ENCODE data around the gene FMNL3.
A peak's percentile ranks its signal among the peaks of the same experiment; 100 is the strongest.

The FMNL3 gene

DNA sequence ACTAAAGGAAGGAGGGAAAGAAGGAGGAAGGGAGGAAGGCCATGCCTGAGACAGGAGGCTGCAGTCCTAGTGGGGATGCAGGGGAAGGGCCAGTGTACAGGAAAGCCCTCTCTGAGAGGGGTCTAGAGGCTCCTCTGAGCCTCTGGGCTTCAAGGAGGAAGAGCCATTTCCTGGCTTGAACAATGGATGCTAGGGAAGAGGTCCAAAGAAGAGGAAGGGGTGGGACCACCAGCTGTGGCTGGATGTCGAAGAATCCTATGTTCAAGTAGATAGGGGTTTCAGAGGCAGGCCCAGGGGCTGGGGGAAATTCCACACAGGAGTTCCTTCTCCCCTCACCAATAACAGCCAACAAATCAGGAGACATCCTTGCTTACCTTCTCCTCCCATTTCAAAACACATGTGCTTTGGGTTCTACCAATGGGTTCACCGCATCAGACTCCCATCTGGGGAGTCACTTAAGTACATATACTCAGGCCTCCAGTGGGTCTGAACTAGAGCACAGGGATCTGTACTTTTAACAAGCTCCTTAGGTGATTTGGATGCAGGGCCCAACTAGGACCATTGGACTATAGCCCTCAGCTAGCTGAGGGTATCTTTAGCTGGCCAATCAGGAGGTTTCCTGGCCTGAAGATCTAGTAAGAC lies 51.5 kb downstream of the FMNL3 start:
- no peak overlapping the region for H2BK5ac ChIP-seq (ENCODE audit: low read depth, low read length, poor library complexity)
- no peak overlapping the region for H2AK5ac ChIP-seq (ENCODE audit: low read length)
- no peak for DNase-seq
- no peak overlapping the region for H3K4me2 ChIP-seq (ENCODE audit: low read length)
- H3K9me3 ChIP-seq (ENCODE audit: insufficient read depth, low read depth, low read length) = no peaks in the 10 kb centered on the region
- no peak overlapping the region for H3K23ac ChIP-seq (ENCODE audit: low read length)
- H2AFZ ChIP-seq (ENCODE audit: insufficient read depth, low read length, poor library complexity) = no peak overlapping the region
- H3K4me1 ChIP-seq (ENCODE audit: control insufficient read depth in 1 of 2, insufficient read depth in 2 of 2, low read length in 2 of 2) = no peaks in the 10 kb centered on the region
- peaks cover 8 to 22% of the 10 kb centered on the region in 2 experiments for H3K36me3 ChIP-seq (ENCODE audit: control insufficient read depth in 1 of 2, insufficient read depth in 2 of 2, low read length in 2 of 2)
- no peak overlapping the region for H3K4ac ChIP-seq (ENCODE audit: low read depth, low read length)
- no peak overlapping the region for H4K8ac ChIP-seq (ENCODE audit: low read depth, low read length)
- no peak overlapping the region for H4K12ac ChIP-seq (ENCODE audit: low read depth, low read length)
- H3K79me1 ChIP-seq (ENCODE audit: low read length) = no peaks in the 10 kb centered on the region
- no peak overlapping the region for H3K9ac ChIP-seq (ENCODE audit: low read length)
- no peaks in the 10 kb centered on the region for H3K27me3 ChIP-seq (ENCODE audit: insufficient read depth, low read length)
- H3K4me3 ChIP-seq (ENCODE audit: low read depth, low read length) = no peak overlapping the region
- no peak overlapping the region for H4K91ac ChIP-seq (ENCODE audit: low read depth, low read length)
- H3K27ac ChIP-seq (ENCODE audit: low read depth, low read length) = no peak overlapping the region
- no peak overlapping the region for H3K18ac ChIP-seq (ENCODE audit: low read length)
- no peak overlapping the region for H2BK12ac ChIP-seq (ENCODE audit: low read length)
- H3K79me2 ChIP-seq (ENCODE audit: control insufficient read depth, insufficient read depth, low read length, poor library complexity) = no peaks in the 10 kb centered on the region
- no CpG with 5 or more reads among the region's 2 CpGs for WGBS (ENCODE audit: extremely low coverage, insufficient coverage, insufficient read length)
- H2BK120ac ChIP-seq (ENCODE audit: insufficient read depth, low read length, poor library complexity) = no peak overlapping the region
- no peak overlapping the region for H3K14ac ChIP-seq (ENCODE audit: low read length)

DNA sequence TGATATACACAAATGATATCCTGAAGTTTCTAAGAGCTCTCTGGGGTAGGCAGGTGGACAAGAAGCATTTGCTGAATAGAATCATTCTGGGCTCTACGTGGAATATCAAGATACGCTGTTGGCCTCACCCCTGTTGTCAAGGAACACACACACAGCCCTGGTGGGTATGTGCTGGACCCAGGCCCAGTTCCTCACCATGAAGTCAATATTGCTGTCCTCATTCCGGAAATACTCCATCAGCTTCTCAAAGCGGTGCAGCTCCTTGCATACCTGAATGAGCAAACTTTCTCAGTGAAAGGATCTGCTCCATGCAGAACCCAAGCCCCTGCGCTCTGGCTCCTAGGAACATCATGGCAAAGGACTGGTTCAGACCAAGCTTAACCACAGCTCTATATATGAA lies 52.5 kb downstream of the FMNL3 start:
- Histone ChIP-seq H3K18ac (ENCODE audit: low read length) (no peak overlapping the region), H3K79me1 (ENCODE audit: low read length) (no peaks in the 10 kb centered on the region), H3K36me3 (ENCODE audit: control insufficient read depth in 1 of 2, insufficient read depth in 2 of 2, low read length in 2 of 2) (peaks cover 8 to 32% of the 10 kb centered on the region in 2 experiments), H4K91ac (ENCODE audit: low read depth, low read length) (no peak overlapping the region), H3K4me3 (ENCODE audit: low read depth, low read length) (no peak overlapping the region), H4K8ac (ENCODE audit: low read depth, low read length) (no peak overlapping the region), H3K23ac (ENCODE audit: low read length) (no peak overlapping the region), H3K9me3 (ENCODE audit: insufficient read depth, low read depth, low read length) (no peaks in the 10 kb centered on the region), H3K79me2 (ENCODE audit: control insufficient read depth, insufficient read depth, low read length, poor library complexity) (no peaks in the 10 kb centered on the region), H2AK5ac (ENCODE audit: low read length) (no peak overlapping the region), H2BK5ac (ENCODE audit: low read depth, low read length, poor library complexity) (no peak overlapping the region), H3K4ac (ENCODE audit: low read depth, low read length) (no peak overlapping the region), H3K4me2 (ENCODE audit: low read length) (no peak overlapping the region), H3K9ac (ENCODE audit: low read length) (no peak overlapping the region), H3K14ac (ENCODE audit: low read length) (no peak overlapping the region), H2AFZ (ENCODE audit: insufficient read depth, low read length, poor library complexity) (no peak overlapping the region), H2BK120ac (ENCODE audit: insufficient read depth, low read length, poor library complexity) (no peak overlapping the region), H2BK12ac (ENCODE audit: low read length) (no peak overlapping the region), H3K4me1 (ENCODE audit: control insufficient read depth in 1 of 2, insufficient read depth in 2 of 2, low read length in 2 of 2) (peaks cover 0 to under 1% of the 10 kb centered on the region in 2 experiments), H4K12ac (ENCODE audit: low read depth, low read length) (no peak overlapping the region), H3K27me3 (ENCODE audit: insufficient read depth, low read length) (no peaks in the 10 kb centered on the region), H3K27ac (ENCODE audit: low read depth, low read length) (no peak overlapping the region)
- no peak for DNase-seq
- no CpG with 5 or more reads among the region's 5 CpGs for WGBS (ENCODE audit: extremely low coverage, insufficient coverage, insufficient read length)

DNA sequence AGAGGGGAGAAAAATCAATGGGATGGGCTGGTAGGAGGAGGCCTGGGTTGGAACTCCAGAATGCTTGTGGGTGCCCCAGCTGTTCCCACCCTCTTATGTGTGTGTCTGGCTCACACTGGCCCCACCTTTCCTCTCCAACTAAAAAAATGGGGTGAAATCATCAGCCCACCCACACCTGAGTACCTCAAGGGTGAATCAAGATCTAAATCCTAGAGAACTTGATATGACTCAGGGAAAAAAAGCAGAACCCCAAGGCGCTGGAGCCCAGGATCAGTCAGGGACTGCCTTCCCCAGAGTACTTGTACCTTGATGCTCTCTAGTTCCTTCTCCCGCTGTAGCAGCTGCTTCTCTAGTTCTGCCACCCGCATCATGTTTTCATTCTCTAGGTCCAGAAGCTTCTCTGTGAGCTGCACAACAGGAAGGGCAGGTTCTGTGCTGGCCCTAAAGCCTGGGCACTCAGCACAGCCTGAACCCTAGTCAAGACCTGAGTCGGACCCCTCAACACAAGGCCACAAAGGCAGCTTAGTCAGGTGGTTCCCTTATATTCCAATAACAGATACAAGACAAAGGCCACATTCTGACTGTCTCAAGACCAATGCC lies 54.2 kb downstream of the FMNL3 start:
- no peak overlapping the region for H2AK5ac ChIP-seq (ENCODE audit: low read length)
- no peak overlapping the region for H3K23ac ChIP-seq (ENCODE audit: low read length)
- H4K91ac ChIP-seq (ENCODE audit: low read depth, low read length) = no peak overlapping the region
- no CpG with 5 or more reads among the region's 4 CpGs for WGBS (ENCODE audit: extremely low coverage, insufficient coverage, insufficient read length)
- H3K4me3 ChIP-seq (ENCODE audit: low read depth, low read length) = no peak overlapping the region
- DNase-seq = peak; percentile 76 to 88
- peaks cover 0 to 2% of the 10 kb centered on the region in 2 experiments for H3K4me1 ChIP-seq (ENCODE audit: control insufficient read depth in 1 of 2, insufficient read depth in 2 of 2, low read length in 2 of 2)
- no peaks in the 10 kb centered on the region for H3K9me3 ChIP-seq (ENCODE audit: insufficient read depth, low read depth, low read length)
- H3K36me3 ChIP-seq (ENCODE audit: control insufficient read depth in 1 of 2, insufficient read depth in 2 of 2, low read length in 2 of 2) = peaks cover 11 to 40% of the 10 kb centered on the region in 2 experiments
- no peak overlapping the region for H3K18ac ChIP-seq (ENCODE audit: low read length)
- no peak overlapping the region for H3K14ac ChIP-seq (ENCODE audit: low read length)
- no peak overlapping the region for H3K4ac ChIP-seq (ENCODE audit: low read depth, low read length)
- H2AFZ ChIP-seq (ENCODE audit: insufficient read depth, low read length, poor library complexity) = no peak overlapping the region
- no peak overlapping the region for H3K9ac ChIP-seq (ENCODE audit: low read length)
- H2BK5ac ChIP-seq (ENCODE audit: low read depth, low read length, poor library complexity) = no peak overlapping the region
- no peaks in the 10 kb centered on the region for H3K79me2 ChIP-seq (ENCODE audit: control insufficient read depth, insufficient read depth, low read length, poor library complexity)
- H4K12ac ChIP-seq (ENCODE audit: low read depth, low read length) = no peak overlapping the region
- no peak overlapping the region for H4K8ac ChIP-seq (ENCODE audit: low read depth, low read length)
- H3K4me2 ChIP-seq (ENCODE audit: low read length) = no peak overlapping the region
- H2BK120ac ChIP-seq (ENCODE audit: insufficient read depth, low read length, poor library complexity) = no peak overlapping the region
- H3K27ac ChIP-seq (ENCODE audit: low read depth, low read length) = no peak overlapping the region
- H3K79me1 ChIP-seq (ENCODE audit: low read length) = no peaks in the 10 kb centered on the region
- H2BK12ac ChIP-seq (ENCODE audit: low read length) = no peak overlapping the region
- H3K27me3 ChIP-seq (ENCODE audit: insufficient read depth, low read length) = no peaks in the 10 kb centered on the region

DNA sequence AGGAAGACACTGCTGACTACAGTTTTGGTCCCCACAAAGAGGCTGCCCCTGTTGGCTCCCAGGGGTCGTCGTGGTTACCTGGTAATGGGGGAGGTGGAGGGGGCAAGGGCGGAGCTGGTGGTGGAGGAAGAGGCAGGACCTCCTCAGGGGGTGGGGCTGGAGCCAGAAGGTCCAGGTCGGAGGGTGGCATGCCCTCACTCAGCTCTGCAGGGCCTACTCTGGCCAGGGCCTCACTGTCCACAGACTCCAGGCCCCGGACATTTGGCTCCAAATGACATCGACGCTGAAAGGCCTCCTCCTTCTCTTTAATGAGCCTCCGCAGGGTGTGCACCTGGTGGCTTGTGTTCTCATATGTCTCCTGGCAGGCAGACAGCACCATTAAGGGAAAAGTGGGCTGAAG lies 55.4 kb downstream of the FMNL3 start:
- no peak overlapping the region for H3K4me3 ChIP-seq (ENCODE audit: low read depth, low read length)
- no peak for DNase-seq
- H3K79me2 ChIP-seq (ENCODE audit: control insufficient read depth, insufficient read depth, low read length, poor library complexity) = no peaks in the 10 kb centered on the region
- no peaks in the 10 kb centered on the region for H3K79me1 ChIP-seq (ENCODE audit: low read length)
- no peak overlapping the region for H2BK120ac ChIP-seq (ENCODE audit: insufficient read depth, low read length, poor library complexity)
- H4K8ac ChIP-seq (ENCODE audit: low read depth, low read length) = no peak overlapping the region
- H3K36me3 ChIP-seq (ENCODE audit: control insufficient read depth in 1 of 2, insufficient read depth in 2 of 2, low read length in 2 of 2) = peaks cover 13 to 42% of the 10 kb centered on the region in 2 experiments
- H4K12ac ChIP-seq (ENCODE audit: low read depth, low read length) = no peak overlapping the region
- H3K9me3 ChIP-seq (ENCODE audit: insufficient read depth, low read depth, low read length) = no peaks in the 10 kb centered on the region
- peaks cover 0 to 2% of the 10 kb centered on the region in 2 experiments for H3K4me1 ChIP-seq (ENCODE audit: control insufficient read depth in 1 of 2, insufficient read depth in 2 of 2, low read length in 2 of 2)
- H2AFZ ChIP-seq (ENCODE audit: insufficient read depth, low read length, poor library complexity) = no peak overlapping the region
- H3K4ac ChIP-seq (ENCODE audit: low read depth, low read length) = no peak overlapping the region
- no peak overlapping the region for H3K27ac ChIP-seq (ENCODE audit: low read depth, low read length)
- no peak overlapping the region for H3K14ac ChIP-seq (ENCODE audit: low read length)
- no peak overlapping the region for H3K9ac ChIP-seq (ENCODE audit: low read length)
- no peak overlapping the region for H2BK5ac ChIP-seq (ENCODE audit: low read depth, low read length, poor library complexity)
- H3K23ac ChIP-seq (ENCODE audit: low read length) = no peak overlapping the region
- no peak overlapping the region for H2BK12ac ChIP-seq (ENCODE audit: low read length)
- no peak overlapping the region for H3K4me2 ChIP-seq (ENCODE audit: low read length)
- no peak overlapping the region for H2AK5ac ChIP-seq (ENCODE audit: low read length)
- H3K18ac ChIP-seq (ENCODE audit: low read length) = no peak overlapping the region
- no CpG with 5 or more reads among the region's 8 CpGs for WGBS (ENCODE audit: extremely low coverage, insufficient coverage, insufficient read length)
- no peaks in the 10 kb centered on the region for H3K27me3 ChIP-seq (ENCODE audit: insufficient read depth, low read length)
- no peak overlapping the region for H4K91ac ChIP-seq (ENCODE audit: low read depth, low read length)
